Suppressor macrophage (primary cell): ENCODE measurements around the gene MRM3.
"Not testable (repeated sequence)": the region's sequence is repeated elsewhere in the genome, so short reads cannot be mapped to it uniquely, and the experiment has no call there.

Experiments
- DNase-seq, 4 experiments: peaks; one replicate each; pipeline ENCODE4 v3.0.0-alpha.2; 2020 to 2022

Gene MRM3

DNA sequence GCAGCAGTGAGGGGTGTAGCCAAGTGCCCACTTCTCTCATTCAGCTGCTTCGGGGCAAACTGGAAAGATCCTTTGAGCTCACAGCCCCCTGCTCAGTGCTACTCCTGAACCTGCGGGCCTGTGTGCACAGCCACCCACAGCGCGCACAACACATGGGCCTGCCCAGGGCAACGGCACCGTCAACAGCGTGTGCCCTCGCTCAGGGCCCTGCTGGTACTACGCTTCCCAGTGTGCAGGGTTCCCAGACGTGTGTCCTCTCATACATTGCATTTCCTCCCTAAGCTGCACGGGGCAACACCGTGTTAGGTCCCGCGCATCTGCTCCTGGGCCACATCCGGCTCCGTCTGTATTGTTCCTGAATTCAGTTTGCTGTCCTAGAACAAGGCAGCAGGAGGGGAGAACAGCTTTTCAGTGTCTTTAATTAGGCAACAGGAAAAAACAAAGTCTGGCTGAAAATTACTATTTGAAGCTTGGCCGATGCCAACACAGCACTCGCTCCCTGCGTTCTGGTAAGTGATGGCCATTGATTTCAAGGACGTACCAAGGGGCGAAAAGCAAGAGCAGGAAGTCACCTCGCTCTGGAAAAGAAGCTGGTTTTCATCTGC lies 15.2 kb downstream of the MRM3 start:
- no peak for DNase-seq

DNA sequence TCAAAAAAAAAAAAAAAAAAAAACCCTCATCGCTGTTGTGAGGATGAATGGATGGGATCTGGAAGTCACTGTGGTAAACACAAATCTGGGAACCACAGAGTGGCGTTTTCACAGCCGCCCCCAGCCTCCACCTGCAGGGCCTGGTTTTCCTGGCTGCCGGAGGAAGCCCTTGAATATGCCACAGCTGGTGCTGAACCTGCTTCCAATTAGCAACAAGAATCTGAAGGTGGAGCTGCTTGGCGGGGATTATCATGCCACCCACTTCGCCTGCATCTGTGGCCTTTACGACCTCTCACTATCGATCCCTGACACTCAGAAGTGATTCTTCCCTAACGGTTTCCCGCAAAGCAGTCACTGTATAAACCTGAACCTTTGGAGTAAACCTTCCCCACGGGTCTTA lies 16.1 kb downstream of the MRM3 start:
- no peak for DNase-seq

GRCh38 chr17:799261-799660 lies 17.1 kb downstream of the MRM3 start:
- DNase-seq: no peak

- no peak for DNase-seq
These were observed 18.5 kb downstream of the MRM3 start for GRCh38 chr17:800446-801242.

GRCh38 chr17:801660-802059 lies 19.5 kb downstream of the MRM3 start:
- no peak for DNase-seq

DNA sequence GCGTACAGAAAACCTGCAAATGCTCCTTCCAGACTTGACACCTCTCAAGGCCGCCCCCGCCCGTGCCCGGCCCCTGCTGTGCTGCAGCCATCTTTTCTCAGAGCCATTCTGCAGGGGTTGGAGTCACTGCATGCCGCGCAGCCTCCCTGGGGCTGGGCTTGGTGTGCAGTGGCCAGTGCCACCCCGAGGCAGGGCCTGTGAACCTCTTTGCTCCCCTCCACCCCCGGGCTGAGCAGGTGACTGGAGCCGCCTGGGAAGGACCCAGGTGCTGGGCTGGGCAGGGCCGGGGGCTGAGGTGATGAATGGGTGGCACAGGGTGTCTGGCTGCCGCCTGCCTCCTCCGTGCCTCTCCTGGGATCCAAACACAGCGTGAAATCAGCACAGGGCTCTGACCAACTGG lies 20.3 kb downstream of the MRM3 start:
- no peak for DNase-seq

DNA sequence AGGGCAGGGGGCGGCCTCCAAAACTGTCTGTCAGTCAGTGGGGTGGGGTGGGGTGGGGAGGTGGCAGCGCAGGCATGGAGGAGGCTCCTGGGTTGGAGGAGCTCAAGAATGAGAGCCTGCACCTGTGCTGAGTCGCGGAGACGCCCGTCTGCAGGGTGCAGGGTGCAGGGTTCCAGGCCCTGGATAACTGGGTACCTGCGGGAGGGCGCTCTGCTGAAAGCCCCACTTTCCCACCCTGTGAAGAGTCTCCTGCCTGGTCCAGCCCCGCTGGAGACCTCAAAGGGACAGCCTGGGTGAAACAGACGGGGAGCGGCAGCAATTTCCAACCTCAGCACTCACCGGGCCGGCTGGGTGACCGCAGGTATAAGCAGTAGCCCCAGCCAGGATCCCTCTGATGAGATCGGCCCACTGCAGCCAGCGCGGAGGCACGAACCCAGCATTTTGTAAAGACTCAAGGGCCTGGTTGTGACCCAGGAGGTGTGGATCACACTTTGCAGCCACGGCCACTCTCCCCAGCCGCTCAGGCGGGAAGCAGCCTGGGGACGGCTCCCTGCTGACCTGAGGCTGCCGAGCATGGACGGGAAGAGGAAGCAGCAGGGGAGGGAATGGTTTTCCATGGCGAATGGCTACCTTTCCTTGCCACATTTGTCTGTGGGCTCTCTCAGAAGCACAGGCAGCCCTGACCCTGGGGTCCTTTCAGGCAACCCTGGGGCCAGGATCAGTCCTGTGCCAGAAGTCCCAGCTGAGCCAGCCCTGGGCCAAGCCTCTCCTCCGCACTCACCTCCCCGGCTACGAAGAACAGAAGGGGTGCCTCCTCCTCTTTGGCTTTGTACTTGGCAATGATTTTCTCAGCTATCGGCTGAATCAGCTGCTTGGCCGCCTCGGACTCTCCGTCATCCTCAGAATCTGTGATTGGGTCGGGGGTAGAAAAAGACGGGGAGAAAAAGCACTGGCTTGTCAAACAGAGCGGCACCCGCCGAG lies 21.0 kb downstream of the MRM3 start:
- DNase-seq: no peak

GRCh38 chr17:804541-805435 lies 22.6 kb downstream of the MRM3 start:
- DNase-seq: no peak

- DNase-seq: not testable (repeated sequence)
These were observed 23.7 kb downstream of the MRM3 start for GRCh38 chr17:805886-806285.

GRCh38 chr17:806346-806745 lies 24.2 kb downstream of the MRM3 start:
- DNase-seq: no peak

GRCh38 chr17:806781-807522 lies 24.8 kb downstream of the MRM3 start:
- no peak for DNase-seq

DNA sequence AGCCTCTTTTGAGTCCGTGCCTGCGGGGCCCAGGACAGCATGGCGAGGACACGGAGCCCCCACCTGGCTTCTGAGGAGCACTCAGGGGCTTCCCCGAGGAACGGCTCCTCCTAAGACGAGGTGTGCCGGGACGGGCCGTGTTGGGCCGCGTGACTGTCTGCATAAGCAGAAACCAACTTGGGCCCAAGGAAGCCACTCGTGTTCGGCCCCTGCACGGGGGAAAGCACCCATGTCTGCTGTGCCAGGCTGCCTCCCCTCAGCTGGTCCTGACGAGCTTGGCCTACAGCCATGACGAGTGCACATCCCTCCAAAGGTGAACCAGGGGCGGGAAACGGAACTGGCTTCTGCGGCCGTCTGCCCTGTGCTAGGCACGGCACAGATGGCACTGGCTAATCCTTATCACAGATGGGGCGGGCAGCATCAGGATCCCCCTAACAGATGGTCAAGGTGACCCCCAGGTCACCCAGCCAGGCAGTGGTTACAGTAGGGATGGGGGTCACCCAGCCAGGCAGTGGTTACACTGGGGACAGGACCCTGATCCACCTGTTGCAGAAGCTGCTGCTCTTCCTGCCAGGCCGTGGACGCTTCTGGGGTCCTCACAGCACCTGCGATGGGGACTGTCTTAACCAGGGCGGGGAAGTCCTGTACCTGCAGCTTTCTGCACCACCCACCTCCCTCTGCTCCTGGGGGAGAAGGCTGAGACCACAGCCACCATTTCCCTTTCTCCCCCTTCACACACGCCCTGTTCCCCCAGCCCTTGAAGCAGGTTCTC lies 25.6 kb downstream of the MRM3 start:
- DNase-seq: no peak

GRCh38 chr17:811051-811784 lies 29.1 kb downstream of the MRM3 start:
- no peak for DNase-seq

DNA sequence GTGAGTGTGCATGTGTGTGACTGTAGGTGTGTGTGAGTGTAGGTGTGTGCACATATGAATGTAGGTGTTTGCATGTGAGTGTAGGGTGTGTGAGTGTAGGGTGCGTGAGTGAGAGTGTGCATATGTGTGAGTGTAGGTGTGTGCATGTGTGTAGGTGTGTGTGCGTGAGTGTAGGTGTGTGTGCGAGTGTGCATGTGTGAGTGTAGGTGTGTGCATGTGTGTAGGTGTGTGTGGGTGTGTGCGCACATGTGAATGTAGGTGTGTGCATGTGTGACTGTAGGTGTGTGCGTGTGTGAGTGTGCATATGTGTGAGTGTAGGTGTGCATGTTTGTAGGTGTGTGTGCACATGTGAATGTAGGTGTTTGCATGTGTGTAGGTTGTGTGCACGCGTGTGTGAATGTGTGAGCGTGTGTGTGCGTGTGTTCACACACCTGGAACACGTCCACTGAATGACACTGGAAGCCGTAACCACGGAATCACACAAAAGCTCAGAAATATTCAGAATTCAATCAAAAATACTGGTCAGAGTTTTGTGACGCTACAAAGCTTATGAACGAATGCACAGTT lies 30.6 kb downstream of the MRM3 start:
- DNase-seq: no peak

DNA sequence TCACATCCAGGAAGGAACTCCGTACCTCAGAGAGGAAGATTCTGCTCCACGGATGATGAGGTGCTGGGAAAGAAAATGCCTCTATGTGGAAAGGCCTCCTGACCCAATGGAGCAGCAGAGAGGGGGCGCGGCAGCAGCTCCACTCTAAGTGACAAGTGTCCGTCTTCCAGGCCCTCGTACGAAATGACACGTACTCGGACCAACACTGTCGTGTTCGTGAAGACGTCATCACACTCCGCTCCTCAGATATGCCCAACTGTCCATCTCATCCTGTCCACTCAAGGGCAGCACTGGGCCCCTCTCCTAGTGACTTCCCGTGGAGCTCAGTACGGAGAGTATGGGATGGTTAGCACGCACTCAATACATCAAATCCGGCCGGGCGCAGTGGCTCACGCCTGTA lies 32.2 kb downstream of the MRM3 start:
- DNase-seq: no peak

- DNase-seq: no peak
These were observed 37.1 kb downstream of the MRM3 start for GRCh38 chr17:819251-819650.

DNA sequence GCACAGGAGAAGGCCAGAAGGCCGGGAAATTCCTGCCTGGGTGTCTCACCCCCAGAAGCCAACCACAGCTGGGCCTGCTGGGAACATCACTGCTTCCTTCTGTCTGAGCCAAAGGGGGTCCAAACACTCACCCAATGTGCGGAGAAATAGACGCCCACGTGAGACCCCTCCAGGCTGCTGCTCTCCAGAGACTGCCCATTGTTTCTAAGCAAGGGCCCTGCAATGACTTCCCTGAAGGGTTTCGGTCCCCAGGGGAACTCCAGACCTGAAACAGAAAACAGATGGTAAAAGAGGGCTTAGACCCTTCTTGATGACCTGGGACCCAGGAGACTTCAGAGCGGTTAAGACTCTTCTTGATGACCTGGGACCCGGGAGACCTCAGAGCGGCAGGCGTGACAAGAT lies 41.3 kb downstream of the MRM3 start:
- DNase-seq: no peak

DNA sequence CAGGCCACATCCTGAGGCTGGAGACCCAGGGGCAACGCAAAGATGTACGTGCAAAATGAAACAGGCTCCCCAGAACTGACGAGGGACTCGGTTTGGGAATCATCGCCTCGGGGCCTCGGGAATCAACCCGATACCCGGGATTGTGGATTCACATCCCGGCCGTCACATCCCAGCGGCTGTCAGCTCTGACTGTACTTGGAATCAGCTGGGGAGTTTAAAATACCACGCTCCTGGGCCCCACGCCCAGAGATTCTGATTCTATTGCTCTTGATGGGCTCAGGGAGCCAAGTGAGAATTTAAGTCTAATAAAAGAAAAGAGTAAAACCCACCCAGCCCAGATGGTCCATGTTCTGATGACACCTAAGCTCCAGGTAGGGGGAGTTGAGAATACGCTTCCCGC lies 42.2 kb downstream of the MRM3 start:
- no peak for DNase-seq

DNA sequence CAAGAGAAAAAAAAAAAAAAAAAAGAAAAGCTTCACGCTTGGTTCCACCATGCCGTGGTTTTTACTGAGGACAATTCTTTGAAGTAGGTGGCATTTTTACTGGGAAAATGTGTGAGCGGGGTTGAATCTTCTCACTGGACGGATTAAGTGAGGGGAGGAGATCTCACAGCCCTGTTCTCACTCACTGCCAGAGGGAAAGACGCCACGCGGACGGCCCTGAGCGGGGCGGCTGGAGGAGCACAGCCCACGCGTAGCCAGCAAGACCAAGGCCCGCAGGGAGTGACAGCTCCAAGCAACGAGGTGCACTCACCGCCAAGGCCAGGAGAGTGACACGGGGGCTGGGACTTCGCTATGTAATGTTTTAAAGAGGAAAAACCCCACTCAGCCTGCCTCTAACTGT lies 43.1 kb downstream of the MRM3 start:
- DNase-seq: no peak

DNA sequence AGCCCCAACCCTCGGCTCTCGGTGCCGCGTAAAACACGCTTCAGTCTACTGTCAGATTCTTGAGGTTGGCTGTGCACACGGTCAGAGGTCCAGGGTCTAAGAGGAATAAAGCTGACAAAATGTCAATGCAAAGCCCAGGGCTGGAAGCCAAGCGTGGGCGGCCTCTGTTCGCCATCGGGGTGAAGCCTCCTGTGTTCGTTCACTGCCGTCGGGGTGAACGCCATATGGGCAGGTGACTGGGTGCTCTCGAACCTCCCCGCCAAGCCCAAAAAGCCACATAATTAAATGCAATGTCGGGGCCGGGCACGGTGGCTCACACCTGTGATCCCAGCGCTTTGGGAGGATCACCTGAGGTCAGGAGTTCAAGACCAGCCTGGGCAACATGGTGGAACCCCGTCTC lies 44.6 kb downstream of the MRM3 start:
- DNase-seq: no peak
